ENCODE data around the gene ZBTB45.

GRCh38 chr19:58510084-58510862, 9.3 kb downstream of the ZBTB45 start:
- TF ChIP-seq CTCF (conservative IDR thresholded peaks at IDR 0.05; ENCODE audit: low read length) (no peak), EZH2phosphoT487 (IDR thresholded peaks at IDR 0.05; ENCODE audit: borderline replicate concordance, low read depth, low read length) (no peak)
